Transverse colon (tissue), 4 donors: ENCODE results near the gene CCNA2. TPM values are rescaled to one million over a fixed set of nuclear protein-coding genes. Genes with fewer than 3 reads are reported as not detected.

ENCODE experiments used
- DNase-seq: peaks from one replicate; pipeline ENCODE4 v3.0.0-alpha.2; 2019
- H3K27ac ChIP-seq, 4 donors: fragments of 200-600 bp; sonication (generic); 2 replicates each; pipeline ENCODE4 v1.5.1; 2016 to 2018; ENCODE audit warnings: inconsistent platforms in 4 of 4
- H3K27me3 ChIP-seq: fragments of 200-600 bp; sonication (generic); 2 replicates; pipeline ENCODE4 v1.5.1; 2017; ENCODE audit warnings: inconsistent platforms
- H3K36me3 ChIP-seq, 4 donors: fragments of 200-600 bp; sonication (generic); 2 replicates each; pipeline ENCODE4 v1.5.1; 2017 to 2019; ENCODE audit warnings: inconsistent platforms in 4 of 4
- H3K4me1 ChIP-seq, 4 donors: fragments of 200-600 bp; sonication (generic); 2 replicates each; pipeline ENCODE4 v1.5.1; 2017 to 2020; ENCODE audit warnings: inconsistent platforms in 4 of 4
- H3K4me3 ChIP-seq, 4 donors: fragments of 200-600 bp; sonication (generic); 1 replicate in 1 of 4; 2 replicates in 3 of 4; pipeline versions ENCODE4 v1.5.1 to v1.6.1; 2017 to 2019; ENCODE audit warnings: inconsistent platforms in 4 of 4
- H3K9me3 ChIP-seq, 2 donors: fragments of 200-600 bp; sonication (generic); 2 replicates each; pipeline ENCODE4 v1.5.1; 2017 to 2019; ENCODE audit warnings: inconsistent platforms in 2 of 2
- CTCF ChIP-seq, 5 experiments: fragments of 200-600 bp in 3 of 5; fragments of 450-650 bp in 2 of 5; sonication (generic) in 3 of 5; IDR thresholded peaks; 1 replicate in 2 of 5; 2 replicates in 3 of 5; pipeline ENCODE4 v1.5.1; 2016 to 2017; ENCODE audit warnings: antibody characterized with exemption in 5 of 5, inconsistent platforms in 3 of 5, mild to moderate bottlenecking in 2 of 5, moderate library complexity in 1 of 5
- EP300 ChIP-seq: sonication (generic); formaldehyde crosslinking; IDR thresholded peaks from one replicate; pipeline ENCODE4 v1.6.1; 2017; ENCODE audit warnings: antibody characterized with exemption, low read depth
- POLR2A ChIP-seq: fragments of 450-650 bp; IDR thresholded peaks from one replicate; pipeline ENCODE4 v1.6.1; 2016; ENCODE audit warnings: antibody characterized with exemption, mild to moderate bottlenecking, moderate library complexity
- POLR2AphosphoS5 ChIP-seq, 3 donors: sonication (generic); formaldehyde crosslinking; IDR thresholded peaks; one replicate each; pipeline ENCODE4 v1.6.1; 2016; ENCODE audit warnings: antibody characterized with exemption in 3 of 3
- WGBS, 2 donors: methylation state at CpG; one replicate each; pipeline ENCODE4 v1.1.5; 2018; ENCODE audit warnings: low coverage in 1 of 2; 5-methylcytosine and 5-hydroxymethylcytosine counted together
- in situ Hi-C, 4 donors: fragments of 200-750 bp; cut with MboI; loops; one replicate each; pipeline versions ENCODE4 v1.15.0 to v1.15.1; 2017; ENCODE audit warnings: low sequenced_read_pairs in 3 of 4, low pct_ligation_motif_present in 1 of 4, low pct_unique_long_range_greater_than_20kb in 1 of 4
- intact Hi-C: fragments of 100-400 bp; cut with DNase I; formaldehyde crosslinking; loops from one replicate; pipeline ENCODE4 v1.15.1; 2023; ENCODE audit warnings: low total_unique reads
- total RNA-seq, 4 donors: library from RNA; depleted of rRNA; stranded (reverse); fragments of >200 nt; gene quantifications; one replicate each; pipeline ENCODE4 v1.1.0, GENCODE V29; 2016

Gene CCNA2
- total RNA-seq, 4 donors from 2014 or later: 2.4 to 16.9 (median 3.3) TPM; not detected in 1

- intact Hi-C loops: no loop called here
- H3K9me3 ChIP-seq: no peaks in the 10 kb centered on the region
- no peak for DNase-seq
- H3K36me3 ChIP-seq: no peaks in the 10 kb centered on the region
- H3K4me3 ChIP-seq: no peak overlapping the region
- WGBS, 2 donors: 94 to 100% methylated on average over 1 to 2 of the region's 2 CpGs
- TF ChIP-seq POLR2AphosphoS5 (IDR thresholded peaks at IDR 0.05) (no peak), EP300 (no peak), CTCF (IDR thresholded peaks at IDR 0.05) (no peak), POLR2A (no peak)
- in situ Hi-C loops: no loop called here
- H3K27ac ChIP-seq: no peak overlapping the region
- peaks cover 18% of the 10 kb centered on the region for H3K27me3 ChIP-seq
- H3K4me1 ChIP-seq: peaks cover 0 to 7% (median 1%) of the 10 kb centered on the region in 4 donors
These were observed 54.3 kb downstream of the CCNA2 start for GRCh38 chr4:121769341-121769740.

GRCh38 chr4:121767166-121767565 is 56.5 kb downstream of the CCNA2 start:
- peaks cover 40% of the 10 kb centered on the region for H3K27me3 ChIP-seq
- no peak for DNase-seq
- H3K4me1 ChIP-seq: peaks cover 0 to 7% (median 1%) of the 10 kb centered on the region in 4 donors
- intact Hi-C loops: no loop called here
- WGBS, 2 donors: 83 to 87% methylated on average over 3 to 4 of the region's 4 CpGs
- in situ Hi-C loops: no loop called here
- no peaks in the 10 kb centered on the region for H3K36me3 ChIP-seq
- no peaks in the 10 kb centered on the region for H3K9me3 ChIP-seq
- H3K4me3 ChIP-seq: no peak overlapping the region
- TF ChIP-seq POLR2A (no peak), EP300 (no peak), POLR2AphosphoS5 (IDR thresholded peaks at IDR 0.05) (no peak), CTCF (IDR thresholded peaks at IDR 0.05) (no peak)
- H3K27ac ChIP-seq: no peak overlapping the region

Other genes starting within 250 kb of the CCNA2 start
- gene ANXA5, start 126.9 kb downstream of the CCNA2 start, total RNA-seq: 100 to 1,000 TPM in 2 of 4 donors, 10 to 100 TPM in 2; 62.7 to 196 (median 135) TPM
- gene SMIM43, start 58.7 kb downstream of the CCNA2 start, total RNA-seq: under 1 TPM in 1 of 4 donors, not detected in 3; 0.27 TPM
- gene EXOSC9, start 22.6 kb downstream of the CCNA2 start, total RNA-seq: 10 to 100 TPM; 13.2 to 35.2 (median 22.5) TPM
- 10 to 100 TPM; 12.6 to 17.6 (median 14.0) TPM for gene BBS7, start 46.6 kb upstream of the CCNA2 start, total RNA-seq
- 1 to 10 TPM in 3 of 4 donors, not detected in 1; 1.1 to 3.4 (median 1.7) TPM for gene TRPC3, start 128.2 kb upstream of the CCNA2 start, total RNA-seq